HEK293 (cell line): ENCODE measurements around the gene JPH4.
A peak's percentile ranks its signal among the peaks of the same experiment; 100 is the strongest.

Experiments used
- IKZF3 ChIP-seq: fragments of 450-650 bp; IDR thresholded peaks from 2 replicates; pipeline ENCODE4 v1.5.0; 2018; ENCODE audit warnings: missing biosample characterization, mild to moderate bottlenecking, missing genetic modification characterization, moderate library complexity
- KLF16 ChIP-seq: fragments of 450-650 bp; formaldehyde crosslinking; IDR thresholded peaks from 2 replicates; pipeline ENCODE4 v1.5.1; 2017; ENCODE audit warnings: missing biosample characterization, missing genetic modification characterization
- OSR2 ChIP-seq: fragments of 450-650 bp; formaldehyde crosslinking; IDR thresholded peaks from 2 replicates; pipeline ENCODE4 v1.5.1; 2016; ENCODE audit warnings: missing biosample characterization, missing genetic modification characterization
- PRDM1 ChIP-seq: fragments of 450-650 bp; formaldehyde crosslinking; IDR thresholded peaks from 2 replicates; pipeline ENCODE4; 2016; ENCODE audit warnings: missing biosample characterization, missing genetic modification characterization
- SCRT2 ChIP-seq: fragments of 450-650 bp; formaldehyde crosslinking; IDR thresholded peaks from 2 replicates; pipeline ENCODE4 v1.5.1; 2016; ENCODE audit warnings: missing biosample characterization, missing genetic modification characterization
- SP3 ChIP-seq: fragments of 450-650 bp; formaldehyde crosslinking; IDR thresholded peaks from 2 replicates; pipeline ENCODE4 v1.5.1; 2016; ENCODE audit warnings: missing biosample characterization, missing genetic modification characterization
- SP7 ChIP-seq: fragments of 450-650 bp; formaldehyde crosslinking; IDR thresholded peaks from 2 replicates; pipeline ENCODE4 v1.5.1; 2016; ENCODE audit warnings: missing biosample characterization, missing genetic modification characterization
- TCF7L2 ChIP-seq: IDR thresholded peaks from 2 replicates; pipeline ENCODE4 v1.6.1; 2011; ENCODE audit warnings: low read depth, mild to moderate bottlenecking, inconsistent platforms, low read length, moderate library complexity, borderline replicate concordance
- YY2 ChIP-seq: fragments of 450-650 bp; formaldehyde crosslinking; IDR thresholded peaks from 2 replicates; pipeline ENCODE4 v1.5.1; 2016; ENCODE audit warnings: missing biosample characterization, missing genetic modification characterization
- ZBTB17 ChIP-seq: fragments of 450-650 bp; formaldehyde crosslinking; IDR thresholded peaks from 2 replicates; pipeline ENCODE4 v1.5.1; 2016; ENCODE audit warnings: missing biosample characterization, missing genetic modification characterization
- ZEB2 ChIP-seq: fragments of 450-650 bp; formaldehyde crosslinking; IDR thresholded peaks from 2 replicates; pipeline ENCODE4 v1.5.1; 2016; ENCODE audit warnings: missing biosample characterization, missing genetic modification characterization
- ZFP3 ChIP-seq: fragments of 450-650 bp; formaldehyde crosslinking; IDR thresholded peaks from 2 replicates; pipeline ENCODE4 v1.5.1; 2016; ENCODE audit warnings: low read depth, missing biosample characterization, missing genetic modification characterization
- ZFP37 ChIP-seq: fragments of 450-650 bp; formaldehyde crosslinking; IDR thresholded peaks from 2 replicates; pipeline ENCODE4 v1.5.1; 2016; ENCODE audit warnings: missing biosample characterization, missing genetic modification characterization
- ZNF112 ChIP-seq: fragments of 450-650 bp; formaldehyde crosslinking; IDR thresholded peaks from 2 replicates; pipeline ENCODE4 v1.5.0; 2017; ENCODE audit warnings: missing biosample characterization, missing genetic modification characterization
- ZNF114 ChIP-seq: fragments of 450-650 bp; formaldehyde crosslinking; IDR thresholded peaks from 2 replicates; pipeline ENCODE4 v1.5.0; 2017; ENCODE audit warnings: missing biosample characterization, missing genetic modification characterization
- ZNF132 ChIP-seq: fragments of 450-650 bp; formaldehyde crosslinking; IDR thresholded peaks from 2 replicates; pipeline ENCODE4 v1.5.1; 2017; ENCODE audit warnings: missing biosample characterization, missing genetic modification characterization, borderline replicate concordance
- ZNF140 ChIP-seq: fragments of 450-650 bp; formaldehyde crosslinking; IDR thresholded peaks from 2 replicates; pipeline ENCODE4 v1.5.1; 2016; ENCODE audit warnings: missing biosample characterization, missing genetic modification characterization
- ZNF211 ChIP-seq: fragments of 450-650 bp; formaldehyde crosslinking; IDR thresholded peaks from 2 replicates; pipeline ENCODE4 v1.5.1; 2016; ENCODE audit warnings: low read depth, missing biosample characterization, missing genetic modification characterization
- ZNF266 ChIP-seq: fragments of 450-650 bp; formaldehyde crosslinking; IDR thresholded peaks from 2 replicates; pipeline ENCODE4 v1.5.1; 2016; ENCODE audit warnings: missing biosample characterization, missing genetic modification characterization, low read depth
- ZNF391 ChIP-seq: fragments of 450-650 bp; formaldehyde crosslinking; IDR thresholded peaks from 2 replicates; pipeline ENCODE4 v1.5.1; 2016; ENCODE audit warnings: low read depth, missing biosample characterization, missing genetic modification characterization, borderline replicate concordance
- ZNF426 ChIP-seq: fragments of 450-650 bp; formaldehyde crosslinking; IDR thresholded peaks from 2 replicates; pipeline ENCODE4 v1.5.1; 2017; ENCODE audit warnings: missing biosample characterization, missing genetic modification characterization, mild to moderate bottlenecking, inconsistent platforms, moderate library complexity
- ZNF473 ChIP-seq: fragments of 450-650 bp; formaldehyde crosslinking; IDR thresholded peaks from 2 replicates; pipeline ENCODE4 v1.5.1; 2017; ENCODE audit warnings: missing biosample characterization, missing genetic modification characterization
- ZNF48 ChIP-seq: fragments of 450-650 bp; formaldehyde crosslinking; IDR thresholded peaks from 2 replicates; pipeline ENCODE4 v1.5.1; 2016; ENCODE audit warnings: missing biosample characterization, missing genetic modification characterization
- ZNF610 ChIP-seq: fragments of 450-650 bp; formaldehyde crosslinking; IDR thresholded peaks from 2 replicates; pipeline ENCODE4 v1.5.1; 2016; ENCODE audit warnings: missing biosample characterization, missing genetic modification characterization, borderline replicate concordance
- ZNF621 ChIP-seq: fragments of 450-650 bp; formaldehyde crosslinking; IDR thresholded peaks from 2 replicates; pipeline ENCODE4 v1.5.1; 2017; ENCODE audit warnings: missing biosample characterization, missing genetic modification characterization
- ZNF624 ChIP-seq: fragments of 450-650 bp; formaldehyde crosslinking; IDR thresholded peaks from 2 replicates; pipeline ENCODE4 v1.5.1; 2017; ENCODE audit warnings: missing biosample characterization, missing genetic modification characterization
- ZNF658 ChIP-seq: fragments of 450-650 bp; formaldehyde crosslinking; IDR thresholded peaks from 2 replicates; pipeline ENCODE4; 2016; ENCODE audit warnings: missing biosample characterization, missing genetic modification characterization
- ZSCAN23 ChIP-seq: fragments of 450-650 bp; formaldehyde crosslinking; IDR thresholded peaks from 2 replicates; pipeline ENCODE4 v1.5.1; 2016; ENCODE audit warnings: missing biosample characterization, missing genetic modification characterization
- TF ChIP-seq, protein P1 (sequence below): fragments of 450-650 bp; formaldehyde crosslinking; IDR thresholded peaks from 2 replicates; pipeline ENCODE4 v1.5.1; 2016; ENCODE audit warnings: missing biosample characterization, missing genetic modification characterization
- TF ChIP-seq, protein P2 (sequence below): fragments of 450-650 bp; formaldehyde crosslinking; IDR thresholded peaks from 2 replicates; pipeline ENCODE4 v1.5.1; 2016; ENCODE audit warnings: missing biosample characterization, missing genetic modification characterization
- TF ChIP-seq, protein P3 (sequence below): fragments of 450-650 bp; formaldehyde crosslinking; IDR thresholded peaks from 2 replicates; pipeline ENCODE4 v1.5.1; 2017; ENCODE audit warnings: missing biosample characterization, missing genetic modification characterization
- TF ChIP-seq, protein P4 (sequence below): fragments of 450-650 bp; formaldehyde crosslinking; optimal IDR thresholded peaks from 2 replicates; pipeline ENCODE3; 2016; ENCODE audit warnings: missing biosample characterization, mild to moderate bottlenecking, missing genetic modification characterization
- TF ChIP-seq, protein P5 (sequence below): fragments of 450-650 bp; formaldehyde crosslinking; IDR thresholded peaks from 2 replicates; pipeline ENCODE4 v1.5.1; 2017; ENCODE audit warnings: missing biosample characterization, missing genetic modification characterization

JPH4 gene

DNA sequence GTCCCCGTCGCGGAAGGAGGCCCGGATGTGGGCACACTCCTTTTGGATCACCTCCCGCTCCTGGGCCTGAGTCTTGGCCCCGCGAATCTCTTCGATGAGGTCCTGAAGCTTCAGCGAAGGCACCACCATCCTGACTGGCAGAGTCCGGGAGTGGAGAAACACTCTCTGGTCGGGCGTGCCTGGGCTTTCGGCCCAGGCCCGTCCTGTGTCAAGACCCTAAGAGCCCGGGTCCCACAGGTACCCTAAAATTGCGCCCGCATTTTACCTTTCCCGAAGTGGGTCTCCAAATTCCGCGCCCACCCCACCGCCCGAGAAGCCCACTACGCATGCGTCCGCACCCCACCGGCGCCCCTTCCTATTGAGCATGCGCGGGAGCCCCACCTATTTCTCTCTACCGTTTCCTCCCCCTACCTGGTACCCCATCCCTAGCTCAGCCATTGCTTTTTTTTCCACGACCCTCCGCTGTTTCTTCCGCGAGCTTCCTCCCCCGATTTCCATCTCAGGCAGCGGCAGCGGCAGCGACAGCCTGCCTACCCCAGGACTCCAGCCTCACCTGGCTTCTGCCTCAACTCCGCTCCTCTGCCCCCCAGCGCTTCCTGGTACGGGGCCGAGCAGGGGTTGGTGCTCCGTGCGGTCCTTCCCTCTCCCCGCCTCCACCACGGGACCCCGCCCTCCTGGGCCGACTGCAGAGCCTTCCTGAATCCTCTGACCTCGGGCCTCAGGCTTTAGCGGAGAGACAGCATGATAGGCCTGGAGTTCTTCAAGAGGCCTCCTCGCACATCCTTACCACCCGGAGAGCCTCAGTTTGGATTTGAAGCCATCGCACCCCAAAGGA lies 11.2 kb downstream of the JPH4 start, which contains the start of gene AP1G2 (continued):
- TF ChIP-seq, protein P1, sequence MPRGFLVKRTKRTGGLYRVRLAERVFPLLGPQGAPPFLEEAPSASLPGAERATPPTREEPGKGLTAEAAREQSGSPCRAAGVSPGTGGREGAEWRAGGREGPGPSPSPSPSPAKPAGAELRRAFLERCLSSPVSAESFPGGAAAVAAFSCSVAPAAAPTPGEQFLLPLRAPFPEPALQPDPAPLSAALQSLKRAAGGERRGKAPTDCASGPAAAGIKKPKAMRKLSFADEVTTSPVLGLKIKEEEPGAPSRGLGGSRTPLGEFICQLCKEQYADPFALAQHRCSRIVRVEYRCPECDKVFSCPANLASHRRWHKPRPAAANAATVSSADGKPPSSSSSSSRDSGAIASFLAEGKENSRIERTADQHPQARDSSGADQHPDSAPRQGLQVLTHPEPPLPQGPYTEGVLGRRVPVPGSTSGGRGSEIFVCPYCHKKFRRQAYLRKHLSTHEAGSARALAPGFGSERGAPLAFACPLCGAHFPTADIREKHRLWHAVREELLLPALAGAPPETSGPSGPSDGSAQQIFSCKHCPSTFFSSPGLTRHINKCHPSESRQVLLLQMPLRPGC (tag by site-specific recombination): no peak
- TF ChIP-seq ZSCAN23 (tag by site-specific recombination) (no peak), SP3 (tag by site-specific recombination) (peak; percentile 95), ZNF473 (tag by site-specific recombination) (no peak), ZEB2 (tag by site-specific recombination) (peak; percentile 98), ZBTB17 (tag by site-specific recombination) (peak; percentile 98), ZFP3 (no peak), PRDM1 (no peak), ZNF112 (tag by site-specific recombination) (no peak), ZNF114 (no peak), ZNF658 (tag by site-specific recombination) (no peak), IKZF3 (peak; percentile 75), ZNF391 (tag by site-specific recombination) (no peak), ZNF610 (tag by site-specific recombination) (0 out of 2 replicates have a peak, but pooled peaks have one; percentile 66), ZNF621 (tag by site-specific recombination) (no peak), OSR2 (tag by site-specific recombination) (peak; percentile 25; the same call in 1 of the 2 replicates), ZNF426 (tag by site-specific recombination) (no peak), SP7 (tag by site-specific recombination) (peak; percentile 77), YY2 (tag by site-specific recombination) (no peak), TCF7L2 (no peak), ZNF140 (tag by site-specific recombination) (no peak), KLF16 (tag by site-specific recombination) (peak; percentile 92), ZNF48 (tag by site-specific recombination) (no peak), ZFP37 (tag by site-specific recombination) (no peak), ZNF132 (tag by site-specific recombination) (no peak), SCRT2 (tag by site-specific recombination) (no peak), ZNF624 (no peak), ZNF266 (tag by site-specific recombination) (no peak), ZNF211 (no peak)
- TF ChIP-seq, protein P2, sequence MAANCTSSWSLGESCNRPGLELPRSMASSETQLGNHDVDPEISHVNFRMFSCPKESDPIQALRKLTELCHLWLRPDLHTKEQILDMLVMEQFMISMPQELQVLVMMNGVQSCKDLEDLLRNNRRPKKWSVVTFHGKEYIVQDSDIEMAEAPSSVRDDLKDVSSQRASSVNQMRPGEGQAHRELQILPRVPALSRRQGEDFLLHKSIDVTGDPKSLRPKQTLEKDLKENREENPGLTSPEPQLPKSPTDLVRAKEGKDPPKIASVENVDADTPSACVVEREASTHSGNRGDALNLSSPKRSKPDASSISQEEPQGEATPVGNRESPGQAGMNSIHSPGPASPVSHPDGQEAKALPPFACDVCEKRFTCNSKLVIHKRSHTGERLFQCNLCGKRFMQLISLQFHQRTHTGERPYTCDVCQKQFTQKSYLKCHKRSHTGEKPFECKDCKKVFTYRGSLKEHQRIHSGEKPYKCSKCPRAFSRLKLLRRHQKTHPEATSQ (tag by site-specific recombination): no peak
- TF ChIP-seq, protein P3, sequence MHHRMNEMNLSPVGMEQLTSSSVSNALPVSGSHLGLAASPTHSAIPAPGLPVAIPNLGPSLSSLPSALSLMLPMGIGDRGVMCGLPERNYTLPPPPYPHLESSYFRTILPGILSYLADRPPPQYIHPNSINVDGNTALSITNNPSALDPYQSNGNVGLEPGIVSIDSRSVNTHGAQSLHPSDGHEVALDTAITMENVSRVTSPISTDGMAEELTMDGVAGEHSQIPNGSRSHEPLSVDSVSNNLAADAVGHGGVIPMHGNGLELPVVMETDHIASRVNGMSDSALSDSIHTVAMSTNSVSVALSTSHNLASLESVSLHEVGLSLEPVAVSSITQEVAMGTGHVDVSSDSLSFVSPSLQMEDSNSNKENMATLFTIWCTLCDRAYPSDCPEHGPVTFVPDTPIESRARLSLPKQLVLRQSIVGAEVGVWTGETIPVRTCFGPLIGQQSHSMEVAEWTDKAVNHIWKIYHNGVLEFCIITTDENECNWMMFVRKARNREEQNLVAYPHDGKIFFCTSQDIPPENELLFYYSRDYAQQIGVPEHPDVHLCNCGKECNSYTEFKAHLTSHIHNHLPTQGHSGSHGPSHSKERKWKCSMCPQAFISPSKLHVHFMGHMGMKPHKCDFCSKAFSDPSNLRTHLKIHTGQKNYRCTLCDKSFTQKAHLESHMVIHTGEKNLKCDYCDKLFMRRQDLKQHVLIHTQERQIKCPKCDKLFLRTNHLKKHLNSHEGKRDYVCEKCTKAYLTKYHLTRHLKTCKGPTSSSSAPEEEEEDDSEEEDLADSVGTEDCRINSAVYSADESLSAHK (tag by site-specific recombination): no peak
- TF ChIP-seq, protein P4, sequence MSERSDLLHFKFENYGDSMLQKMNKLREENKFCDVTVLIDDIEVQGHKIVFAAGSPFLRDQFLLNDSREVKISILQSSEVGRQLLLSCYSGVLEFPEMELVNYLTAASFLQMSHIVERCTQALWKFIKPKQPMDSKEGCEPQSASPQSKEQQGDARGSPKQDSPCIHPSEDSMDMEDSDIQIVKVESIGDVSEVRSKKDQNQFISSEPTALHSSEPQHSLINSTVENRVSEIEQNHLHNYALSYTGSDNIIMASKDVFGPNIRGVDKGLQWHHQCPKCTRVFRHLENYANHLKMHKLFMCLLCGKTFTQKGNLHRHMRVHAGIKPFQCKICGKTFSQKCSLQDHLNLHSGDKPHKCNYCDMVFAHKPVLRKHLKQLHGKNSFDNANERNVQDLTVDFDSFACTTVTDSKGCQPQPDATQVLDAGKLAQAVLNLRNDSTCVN (tag by site-specific recombination): peak; percentile 61
- TF ChIP-seq, protein P5, sequence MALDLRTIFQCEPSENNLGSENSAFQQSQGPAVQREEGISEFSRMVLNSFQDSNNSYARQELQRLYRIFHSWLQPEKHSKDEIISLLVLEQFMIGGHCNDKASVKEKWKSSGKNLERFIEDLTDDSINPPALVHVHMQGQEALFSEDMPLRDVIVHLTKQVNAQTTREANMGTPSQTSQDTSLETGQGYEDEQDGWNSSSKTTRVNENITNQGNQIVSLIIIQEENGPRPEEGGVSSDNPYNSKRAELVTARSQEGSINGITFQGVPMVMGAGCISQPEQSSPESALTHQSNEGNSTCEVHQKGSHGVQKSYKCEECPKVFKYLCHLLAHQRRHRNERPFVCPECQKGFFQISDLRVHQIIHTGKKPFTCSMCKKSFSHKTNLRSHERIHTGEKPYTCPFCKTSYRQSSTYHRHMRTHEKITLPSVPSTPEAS (tag by site-specific recombination): no peak
